Measurements from ENCODE around the gene NPAS3.

Gene NPAS3

GRCh38 chr14:33793398-33794110 is 854.9 kb downstream of the NPAS3 start:
- peak overlapping the region in 2 of 3 experiments; percentile 31 to 50 for H3K27ac Mint-ChIP-seq
- H3K4me3 Mint-ChIP-seq = peak overlapping the region; percentile 63 to 79 (median 64)
- H3K36me3 Mint-ChIP-seq (ENCODE audit: low read depth) = peaks cover 8% of the 10 kb centered on the region
- TF ChIP-seq CTCF (IDR thresholded peaks at IDR 0.05; ENCODE audit: unreplicated experiment in 3 of 3) = no peak
- H3K4me1 Mint-ChIP-seq = peaks cover 41% of the 10 kb centered on the region
- no peaks in the 10 kb centered on the region for H3K9me3 Mint-ChIP-seq
- peaks cover 27% of the 10 kb centered on the region for H3K27me3 Mint-ChIP-seq (ENCODE audit: low read depth)

GRCh38 chr14:33794791-33795305 is 856.2 kb downstream of the NPAS3 start:
- Mint-ChIP-seq H3K9me3 (no peaks in the 10 kb centered on the region), H3K4me3 (no peak overlapping the region), H3K27ac (no peak overlapping the region), H3K27me3 (ENCODE audit: low read depth) (peaks cover 27% of the 10 kb centered on the region), H3K36me3 (ENCODE audit: low read depth) (peaks cover 13% of the 10 kb centered on the region), H3K4me1 (peaks cover 41% of the 10 kb centered on the region)
- no peak for TF ChIP-seq CTCF (IDR thresholded peaks at IDR 0.05; ENCODE audit: unreplicated experiment in 3 of 3)

GRCh38 chr14:33796356-33796755 is 857.7 kb downstream of the NPAS3 start:
- no peak overlapping the region for H3K4me3 Mint-ChIP-seq
- peaks cover 15% of the 10 kb centered on the region for H3K36me3 Mint-ChIP-seq (ENCODE audit: low read depth)
- H3K27ac Mint-ChIP-seq = no peak overlapping the region
- peaks cover 37% of the 10 kb centered on the region for H3K4me1 Mint-ChIP-seq
- peaks cover 22% of the 10 kb centered on the region for H3K27me3 Mint-ChIP-seq (ENCODE audit: low read depth)
- no peak for TF ChIP-seq CTCF (IDR thresholded peaks at IDR 0.05; ENCODE audit: unreplicated experiment in 3 of 3)
- H3K9me3 Mint-ChIP-seq = peaks cover 3% of the 10 kb centered on the region

GRCh38 chr14:33799705-33800570 is 861.3 kb downstream of the NPAS3 start:
- peaks cover 15% of the 10 kb centered on the region for H3K36me3 Mint-ChIP-seq (ENCODE audit: low read depth)
- no peak overlapping the region for H3K27ac Mint-ChIP-seq
- peaks cover 5% of the 10 kb centered on the region for H3K4me1 Mint-ChIP-seq
- H3K4me3 Mint-ChIP-seq = no peak overlapping the region
- H3K9me3 Mint-ChIP-seq = peaks cover 3% of the 10 kb centered on the region
- peaks cover 7% of the 10 kb centered on the region for H3K27me3 Mint-ChIP-seq (ENCODE audit: low read depth)
- no peak for TF ChIP-seq CTCF (IDR thresholded peaks at IDR 0.05; ENCODE audit: unreplicated experiment in 3 of 3)

- Mint-ChIP-seq H3K36me3 (ENCODE audit: low read depth) (peaks cover 15% of the 10 kb centered on the region), H3K27ac (no peak overlapping the region), H3K9me3 (peaks cover 3% of the 10 kb centered on the region), H3K27me3 (ENCODE audit: low read depth) (peaks cover 7% of the 10 kb centered on the region), H3K4me3 (no peak overlapping the region), H3K4me1 (no peaks in the 10 kb centered on the region)
- TF ChIP-seq CTCF (IDR thresholded peaks at IDR 0.05; ENCODE audit: unreplicated experiment in 3 of 3) = no peak
These were observed 862.1 kb downstream of the NPAS3 start for GRCh38 chr14:33800735-33801163.

Measured in nephron (organoid).